Stimulated activated CD4-positive, alpha-beta T cell treated with anti-CD3 and anti-CD28 coated beads, TNF-alpha, amount 100 ng/mL, for 1 hour (primary cell): ENCODE data around the gene MSMO1.
"Not testable (repeated sequence)": the region's sequence is repeated elsewhere in the genome, so short reads cannot be mapped to it uniquely, and the experiment has no call there.

Experiments
- DNase-seq, 3 donors: peaks; one replicate each; pipeline ENCODE4 v3.0.0-alpha.2; 2020; ENCODE audit warnings: low read depth in 3 of 3, low spot score in 1 of 3

Gene MSMO1

DNA sequence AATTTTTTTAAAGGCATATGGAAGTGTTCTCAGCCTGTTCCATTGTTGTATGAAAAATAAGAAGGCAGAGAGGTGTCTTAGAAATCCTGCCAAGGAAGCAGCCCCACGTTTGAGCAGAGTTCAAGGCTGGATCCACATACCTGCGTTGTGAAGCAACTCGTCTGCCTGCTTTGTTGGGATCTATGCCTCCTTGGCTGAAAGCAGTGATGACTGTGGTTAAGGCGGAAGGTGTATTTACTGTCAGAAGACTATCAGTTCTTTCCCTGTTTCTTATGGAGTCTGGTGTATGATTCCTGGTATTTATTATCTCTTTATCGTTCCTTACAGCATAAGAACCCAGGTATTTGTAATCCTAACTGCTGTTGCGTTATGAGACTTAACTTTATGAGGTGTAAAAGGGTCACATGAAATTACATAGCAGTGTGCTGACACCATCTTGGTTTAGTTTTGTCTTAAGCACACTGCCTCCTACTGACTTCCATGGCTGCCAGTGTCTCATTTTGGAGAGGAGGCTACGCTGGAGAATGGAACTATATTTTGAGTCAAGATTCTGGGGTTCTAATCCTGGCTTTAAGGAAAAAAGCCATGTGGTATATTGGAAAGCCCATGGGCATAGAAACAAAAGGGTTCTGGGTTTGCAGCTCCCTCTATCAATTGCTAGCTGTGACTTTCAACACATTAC lies 3.1 kb upstream of the MSMO1 start:
- DNase-seq = no peak

DNA sequence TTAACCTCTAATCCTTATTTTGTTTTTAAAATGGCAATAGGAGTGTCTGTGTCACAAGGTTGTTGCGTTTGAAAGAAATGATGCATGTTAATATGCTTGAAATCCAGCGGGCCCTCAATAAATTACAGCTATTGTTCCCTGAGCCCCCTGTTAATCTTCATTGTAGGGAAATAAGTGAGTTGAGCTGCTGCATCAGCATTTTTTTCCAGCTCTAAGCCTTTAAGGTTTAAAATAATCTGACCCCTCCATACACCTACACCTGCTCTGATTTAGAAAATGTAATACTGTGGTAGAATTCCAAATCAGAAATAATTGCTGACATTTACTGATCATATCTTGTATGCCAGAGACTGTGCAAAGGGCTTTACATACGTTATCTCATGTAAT lies 2.6 kb upstream of the MSMO1 start:
- DNase-seq = no peak

DNA sequence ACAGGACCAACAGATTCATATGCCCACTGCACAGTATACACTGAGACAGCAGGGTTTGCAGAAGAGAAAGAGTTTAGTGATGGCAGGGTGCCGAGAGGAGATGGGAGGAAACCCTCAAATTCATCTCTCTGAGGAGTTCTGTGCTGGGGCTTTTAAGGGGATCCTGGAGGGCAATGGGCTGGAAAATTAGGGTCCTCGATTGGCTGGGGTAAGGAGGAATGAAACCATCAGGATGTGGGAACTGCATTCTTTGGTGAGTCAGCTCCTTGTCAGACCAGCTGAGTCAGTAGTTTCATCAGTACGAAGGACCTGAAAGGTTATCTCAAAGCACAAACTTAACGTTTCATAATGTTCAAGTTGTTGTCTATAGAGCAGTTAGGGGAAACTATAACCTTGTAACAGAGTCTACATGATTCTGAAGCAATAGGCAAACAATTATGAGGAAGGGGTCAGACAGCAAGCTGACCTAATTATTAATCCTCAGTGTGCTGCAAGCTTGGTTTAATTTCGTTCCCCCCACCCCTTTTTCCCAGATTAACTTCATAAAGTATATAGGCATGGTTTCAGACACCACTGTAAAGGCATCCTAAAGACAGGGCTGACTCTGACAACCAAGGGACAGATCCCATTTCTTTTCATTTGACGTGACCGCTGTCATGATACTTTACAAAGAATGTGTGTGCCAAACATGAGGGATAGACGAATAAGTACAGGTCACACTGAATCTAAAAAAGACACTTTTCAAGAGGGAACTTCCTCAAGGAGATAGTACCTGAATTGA lies 1.5 kb upstream of the MSMO1 start:
- no peak for DNase-seq

GRCh38 chr4:165326831-165327210 lies 648 bp upstream of the MSMO1 start:
- DNase-seq = no peak

DNA sequence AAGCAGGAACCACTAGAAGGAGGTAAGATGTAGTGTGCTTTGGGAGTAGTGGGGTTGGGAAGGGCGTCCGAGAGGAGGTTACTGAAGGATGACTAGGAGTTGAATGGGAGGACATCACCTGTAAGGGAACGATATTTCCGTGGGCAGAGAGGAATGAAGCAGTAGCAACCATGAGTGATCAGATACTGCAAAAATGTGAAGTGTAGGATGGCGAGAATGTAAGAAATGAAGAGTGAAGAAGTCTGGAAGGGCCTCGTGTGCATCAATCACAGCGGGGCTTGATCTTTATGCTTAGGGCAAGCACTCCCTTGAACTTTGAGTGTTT lies 594 bp downstream of the MSMO1 start:
- no peak for DNase-seq

DNA sequence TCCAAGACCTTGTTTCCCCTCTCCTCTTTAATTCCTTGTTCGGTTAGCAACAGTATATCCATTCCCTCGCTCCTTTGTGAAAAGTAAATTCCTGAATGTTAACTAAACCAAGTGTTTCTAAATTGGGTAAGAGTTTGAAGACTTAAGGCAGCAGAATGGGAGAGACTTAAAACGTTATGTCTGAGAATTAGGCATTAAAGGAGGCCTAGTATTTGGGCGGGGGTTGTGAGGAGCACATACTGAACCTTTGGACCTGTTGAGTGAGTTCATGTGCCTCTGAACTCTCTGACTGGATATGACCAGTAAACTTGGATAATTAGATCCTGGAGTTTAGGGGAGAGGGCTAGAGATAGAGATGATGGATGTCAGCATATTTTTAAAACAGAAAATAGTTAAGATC lies 1.2 kb downstream of the MSMO1 start:
- no peak for DNase-seq

DNA sequence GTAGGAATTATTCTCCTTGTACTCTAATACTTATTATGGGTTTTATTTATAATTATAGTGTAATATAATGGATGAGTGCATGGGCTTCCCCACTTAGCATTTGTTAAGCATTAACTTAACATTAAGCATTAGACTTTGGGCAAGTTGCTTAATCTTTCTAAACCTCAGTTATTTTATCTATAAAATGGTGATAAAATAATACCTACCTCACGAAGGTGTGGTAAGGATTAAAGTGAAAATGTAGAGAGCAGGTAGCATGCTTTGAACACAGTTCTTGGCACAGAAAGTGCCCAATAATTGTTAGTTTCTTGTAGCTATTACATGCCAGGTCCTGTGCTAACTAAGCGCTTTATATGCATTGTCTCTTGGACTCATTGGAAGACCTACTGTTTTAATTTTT lies 2.6 kb downstream of the MSMO1 start:
- DNase-seq = no peak

DNA sequence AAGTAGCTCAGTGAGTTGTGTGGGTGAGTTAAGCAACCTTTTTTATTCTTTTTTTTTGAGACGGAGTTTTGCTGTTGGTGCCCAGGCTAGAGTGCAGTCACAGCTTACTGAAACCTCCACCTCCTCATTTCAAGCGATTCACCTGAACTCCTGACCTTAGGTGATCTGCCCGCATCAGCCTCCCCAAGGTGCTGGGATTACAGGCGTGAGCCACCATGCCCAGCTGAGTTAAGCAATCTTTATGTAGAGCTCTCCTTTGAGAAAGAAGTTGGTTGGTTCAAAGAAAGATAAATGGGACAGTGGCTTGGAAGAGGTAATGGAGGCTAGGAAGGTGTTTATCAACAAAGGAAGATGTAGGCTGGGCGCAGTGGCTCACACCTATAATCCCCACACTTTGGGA lies 3.2 kb downstream of the MSMO1 start:
- no peak for DNase-seq

DNA sequence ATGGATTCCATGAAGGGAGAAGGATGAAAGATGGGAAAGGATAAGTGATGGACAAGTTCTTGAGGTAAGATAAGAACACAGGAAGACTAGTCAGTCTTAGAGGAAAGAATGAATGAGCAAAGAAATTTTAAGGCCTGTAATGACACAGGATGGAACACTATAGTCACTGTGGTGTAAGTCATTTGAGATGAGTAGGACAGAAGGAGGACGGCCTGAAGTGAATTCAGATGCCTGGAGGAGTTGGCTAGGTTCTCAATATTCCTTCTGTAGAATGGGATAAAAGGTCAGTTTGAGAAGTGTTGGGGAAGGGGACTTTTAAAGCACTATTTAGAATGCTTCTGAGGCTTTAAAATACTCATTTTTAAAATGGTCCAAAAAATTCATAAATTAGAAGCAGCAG lies 3.9 kb downstream of the MSMO1 start:
- no peak for DNase-seq

GRCh38 chr4:165331823-165332222 lies 4.4 kb downstream of the MSMO1 start:
- no peak for DNase-seq

DNA sequence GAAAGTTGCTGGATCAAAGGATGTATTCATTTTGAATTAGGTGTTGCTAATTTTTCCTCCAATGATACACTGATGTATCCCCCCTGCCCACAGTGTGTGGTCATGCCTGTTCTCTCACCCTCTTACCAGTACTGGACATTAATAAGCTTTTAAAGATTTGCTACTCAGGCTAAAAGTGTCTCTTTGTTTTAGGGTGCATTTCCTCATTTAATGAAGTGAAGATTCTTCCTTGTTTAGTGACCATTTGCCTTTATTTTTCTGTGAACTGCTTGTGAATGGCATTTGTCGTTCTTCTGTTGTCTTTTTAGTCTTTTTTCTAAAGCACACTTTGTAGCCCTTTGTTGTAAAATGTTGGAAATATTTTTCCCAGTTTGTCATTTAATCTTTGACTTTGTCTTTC lies 5.0 kb downstream of the MSMO1 start:
- no peak for DNase-seq

DNA sequence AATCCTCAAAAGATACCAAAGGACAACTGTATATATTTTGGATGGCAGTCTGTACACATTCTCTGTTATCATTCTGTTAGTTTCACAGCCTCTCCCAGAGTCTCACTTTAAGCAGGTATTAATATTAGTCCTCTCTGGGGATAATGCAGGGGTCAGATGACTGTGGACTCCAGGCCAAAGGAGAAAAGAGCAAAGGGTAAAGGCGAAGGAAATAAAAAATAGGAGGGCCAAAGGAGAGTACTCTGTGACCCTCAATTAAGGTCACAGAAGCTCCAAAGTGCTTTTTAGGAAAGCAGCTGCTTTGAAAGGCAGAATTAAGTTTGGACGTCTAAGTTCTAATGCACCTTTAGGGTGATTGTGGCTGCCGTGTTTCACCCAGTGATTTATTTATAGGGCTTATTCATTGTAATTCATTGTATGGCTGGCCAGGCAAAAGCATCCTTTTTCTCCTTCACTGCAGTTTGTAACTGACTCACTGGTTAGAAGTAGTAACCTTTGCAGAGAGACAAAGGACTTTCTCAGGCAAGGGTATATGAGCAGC lies 7.8 kb downstream of the MSMO1 start:
- no peak for DNase-seq

GRCh38 chr4:165336743-165337142 lies 9.3 kb downstream of the MSMO1 start:
- DNase-seq = no peak

DNA sequence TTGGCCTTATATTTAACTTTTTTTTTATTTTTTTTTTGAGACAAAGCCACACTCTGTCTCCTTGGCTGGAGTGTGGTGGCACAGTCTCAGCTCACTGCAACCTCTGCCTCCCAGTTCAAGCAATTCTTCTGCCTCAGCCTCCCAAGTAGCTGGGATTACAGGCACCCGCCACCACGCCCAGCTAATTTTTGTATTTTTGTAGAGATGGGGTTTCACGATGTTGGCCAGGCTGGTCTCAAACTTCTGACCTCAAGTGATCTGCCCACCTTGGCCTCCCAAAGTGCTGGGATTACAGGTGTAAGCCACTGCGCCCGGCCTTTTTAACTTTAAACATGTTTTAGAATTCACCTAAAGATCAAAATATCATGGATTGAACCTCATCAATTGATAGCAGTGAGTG lies 14.9 kb downstream of the MSMO1 start:
- not testable (repeated sequence) for DNase-seq

DNA sequence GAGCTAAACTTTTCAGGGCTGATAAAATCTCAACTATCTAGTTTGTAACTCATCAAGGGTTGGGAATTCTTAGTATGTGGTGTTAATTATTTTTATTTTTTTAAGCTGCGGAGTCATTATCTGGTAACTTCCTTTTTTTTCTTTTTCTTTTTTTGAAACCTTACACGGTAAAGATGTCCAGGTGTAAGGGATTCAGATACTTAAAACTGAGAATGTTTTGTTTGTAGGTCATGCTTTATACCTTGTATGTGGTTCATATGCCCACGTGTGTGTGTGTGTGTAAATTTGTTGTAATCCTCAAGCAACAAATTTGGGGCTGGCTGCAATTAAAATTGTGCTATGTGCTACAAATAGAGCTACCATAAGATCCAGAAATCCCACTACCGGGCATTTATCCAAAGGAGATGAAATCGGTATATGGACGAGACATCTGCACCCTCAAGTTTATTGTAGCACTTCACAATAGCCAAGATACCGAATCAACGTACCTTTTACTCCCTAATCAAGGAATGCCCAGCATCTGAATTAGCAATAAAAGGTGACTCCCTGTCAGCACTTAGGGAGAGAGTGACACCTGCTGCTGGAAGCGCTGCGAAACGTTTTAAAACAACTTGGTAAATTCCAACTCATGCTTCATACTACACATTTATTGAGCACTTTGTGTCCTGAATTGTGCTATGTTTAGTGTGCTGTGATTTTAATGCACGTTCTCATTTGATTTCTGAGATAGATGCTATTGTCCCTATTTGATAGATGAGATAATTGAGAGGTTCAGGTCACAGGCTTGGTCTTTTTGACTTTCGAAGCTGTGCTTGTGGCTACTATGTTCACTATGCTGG lies 16.1 kb downstream of the MSMO1 start:
- no peak for DNase-seq

GRCh38 chr4:165345666-165346417 lies 18.4 kb downstream of the MSMO1 start:
- DNase-seq = no peak

DNA sequence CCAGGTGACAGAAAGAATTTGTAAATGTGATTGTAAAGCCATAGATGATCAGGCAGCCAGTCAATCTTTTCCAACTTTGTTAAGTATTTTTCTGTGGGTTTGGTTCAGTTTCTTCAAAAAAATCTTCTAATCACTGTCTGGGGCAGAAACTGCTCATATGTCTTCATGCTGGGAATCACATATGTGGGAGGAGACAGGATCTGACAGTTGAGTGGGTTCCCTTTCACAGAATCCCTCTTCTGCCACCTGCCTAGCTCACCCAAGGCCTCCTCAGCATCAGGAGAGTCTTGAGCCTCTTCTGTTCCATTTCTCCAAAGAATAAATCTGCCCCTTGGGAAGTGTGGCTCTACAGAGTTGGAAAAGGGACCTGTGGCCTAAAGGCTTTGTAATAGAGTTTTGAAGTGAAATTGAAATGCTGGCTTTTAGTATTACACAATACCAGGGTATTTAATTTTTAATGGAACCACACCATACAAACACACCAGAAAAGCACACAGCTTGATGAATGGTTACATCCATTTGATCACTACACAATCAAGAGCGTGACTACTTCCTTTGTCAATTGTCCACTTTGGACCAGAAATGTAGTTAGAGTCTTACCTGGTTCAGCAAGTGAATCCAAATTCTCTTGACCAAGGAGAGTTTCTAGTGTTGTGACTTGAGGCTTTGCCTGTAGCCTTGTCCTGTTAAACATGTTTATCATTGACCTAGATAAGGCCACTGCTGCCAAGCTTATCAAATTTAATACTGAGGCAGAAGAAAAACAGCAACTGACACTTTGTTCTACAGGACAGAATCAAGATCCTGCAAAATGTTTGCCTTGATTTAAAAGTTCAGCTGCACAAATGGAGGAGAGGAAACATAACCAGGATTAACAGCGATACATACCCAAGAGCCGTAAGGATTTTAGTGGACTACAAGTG lies 20.4 kb downstream of the MSMO1 start:
- DNase-seq = no peak

- DNase-seq = no peak
Observed at GRCh38 chr4:165351359-165352130, 24.1 kb downstream of the MSMO1 start.

GRCh38 chr4:165355900-165356300 lies 28.4 kb downstream of the MSMO1 start:
- DNase-seq = no peak
